IPS-15b (cell line): ENCODE data around the gene AGO1.
"Not testable (repeated sequence)": the region's sequence is repeated elsewhere in the genome, so short reads cannot be mapped to it uniquely, and the experiment has no call there.

ENCODE experiments used
- H3K27me3 ChIP-seq: one replicate; pipeline ENCODE4 v1.6.1; 2013; ENCODE audit warnings: low read length; ENCODE audit not compliant: control insufficient read depth, insufficient read depth
- H3K36me3 ChIP-seq: one replicate; pipeline ENCODE4 v1.6.1; 2013; ENCODE audit warnings: low read length; ENCODE audit not compliant: control insufficient read depth, insufficient read depth
- H3K4me1 ChIP-seq: one replicate; pipeline ENCODE4 v1.6.1; 2013; ENCODE audit warnings: mild to moderate bottlenecking, low read length; ENCODE audit not compliant: control insufficient read depth, insufficient read depth
- H3K4me3 ChIP-seq: one replicate; pipeline ENCODE4 v1.5.1; 2013; ENCODE audit warnings: low read depth, low read length
- H3K9ac ChIP-seq: one replicate; pipeline ENCODE4 v1.6.1; 2013; ENCODE audit warnings: low read depth, mild to moderate bottlenecking, low read length
- H3K9me3 ChIP-seq: one replicate; pipeline ENCODE4 v1.6.1; 2013; ENCODE audit warnings: mild to moderate bottlenecking, low read length; ENCODE audit not compliant: control insufficient read depth, insufficient read depth

The AGO1 gene

GRCh38 chr1:35851132-35851869 is 31.7 kb upstream of the AGO1 start:
- Histone ChIP-seq H3K4me3 (no peak overlapping the region), H3K27me3 (no peaks in the 10 kb centered on the region), H3K9me3 (no peaks in the 10 kb centered on the region), H3K36me3 (no peaks in the 10 kb centered on the region), H3K4me1 (no peaks in the 10 kb centered on the region), H3K9ac (no peak overlapping the region)

DNA sequence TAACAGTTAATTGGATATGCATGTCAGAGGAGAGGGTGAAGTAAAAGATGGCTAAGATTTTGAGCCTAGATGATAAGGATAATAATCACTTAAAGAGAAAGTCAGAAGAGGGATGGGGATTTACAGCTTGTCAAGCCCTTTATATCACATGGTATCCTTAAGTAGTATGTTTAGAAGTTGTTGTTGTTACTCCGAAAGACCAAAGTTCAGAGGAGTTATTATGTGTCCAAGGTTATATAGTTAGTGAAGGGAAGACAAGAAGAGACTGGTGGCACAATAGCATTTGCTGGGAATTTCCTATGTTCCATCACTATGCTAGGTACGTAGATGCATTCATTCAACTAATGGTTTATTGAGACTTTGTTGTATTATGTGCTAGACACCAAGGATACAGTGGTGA is 30.8 kb upstream of the AGO1 start:
- no peak overlapping the region for H3K9ac ChIP-seq
- H3K4me3 ChIP-seq = no peak overlapping the region
- no peaks in the 10 kb centered on the region for H3K27me3 ChIP-seq
- H3K36me3 ChIP-seq = no peaks in the 10 kb centered on the region
- H3K4me1 ChIP-seq = no peaks in the 10 kb centered on the region
- no peaks in the 10 kb centered on the region for H3K9me3 ChIP-seq

GRCh38 chr1:35854989-35855700 is 27.9 kb upstream of the AGO1 start:
- Histone ChIP-seq H3K4me1 (no peaks in the 10 kb centered on the region), H3K36me3 (no peaks in the 10 kb centered on the region), H3K9me3 (no peaks in the 10 kb centered on the region), H3K27me3 (no peaks in the 10 kb centered on the region), H3K4me3 (no peak overlapping the region), H3K9ac (no peak overlapping the region)

- Histone ChIP-seq H3K9ac (no peak overlapping the region), H3K36me3 (no peaks in the 10 kb centered on the region), H3K9me3 (no peaks in the 10 kb centered on the region), H3K4me1 (no peaks in the 10 kb centered on the region), H3K4me3 (no peak overlapping the region), H3K27me3 (no peaks in the 10 kb centered on the region)
Measured at GRCh38 chr1:35856964-35857363, 26.0 kb upstream of the AGO1 start.

DNA sequence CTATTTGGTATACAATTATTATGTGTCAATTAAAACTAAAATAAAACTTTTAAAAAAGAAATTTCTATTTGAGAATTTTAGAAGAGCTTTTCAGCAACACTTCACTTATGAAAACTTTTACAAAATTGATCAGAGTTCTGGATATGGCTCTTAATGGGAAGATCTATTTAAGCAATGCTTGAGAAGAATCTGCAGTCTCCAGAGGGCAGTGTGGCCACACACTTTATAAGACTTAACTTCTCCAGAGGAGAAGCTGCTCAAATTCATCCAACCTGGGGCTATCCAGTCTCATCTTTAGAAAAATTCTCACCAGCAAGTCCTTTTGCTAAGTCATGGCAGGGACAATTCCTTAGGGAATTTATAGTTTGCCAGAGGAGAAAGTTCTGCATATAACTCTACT is 25.2 kb upstream of the AGO1 start:
- H3K36me3 ChIP-seq = no peaks in the 10 kb centered on the region
- no peaks in the 10 kb centered on the region for H3K27me3 ChIP-seq

GRCh38 chr1:35860696-35861095 is 22.3 kb upstream of the AGO1 start:
- H3K27me3 ChIP-seq = no peaks in the 10 kb centered on the region
- no peaks in the 10 kb centered on the region for H3K9me3 ChIP-seq
- no peaks in the 10 kb centered on the region for H3K36me3 ChIP-seq
- no peaks in the 10 kb centered on the region for H3K4me1 ChIP-seq
- no peak overlapping the region for H3K9ac ChIP-seq
- H3K4me3 ChIP-seq = no peak overlapping the region

More for the DNA sequence above, 25.2 kb upstream of the AGO1 start:
- no peak overlapping the region for H3K9ac ChIP-seq
- H3K9me3 ChIP-seq = no peaks in the 10 kb centered on the region
- no peaks in the 10 kb centered on the region for H3K4me1 ChIP-seq
- no peak overlapping the region for H3K4me3 ChIP-seq

- no peaks in the 10 kb centered on the region for H3K36me3 ChIP-seq
- H3K9ac ChIP-seq = no peak overlapping the region
- H3K4me1 ChIP-seq = no peaks in the 10 kb centered on the region
- H3K4me3 ChIP-seq = no peak overlapping the region
- H3K9me3 ChIP-seq = no peaks in the 10 kb centered on the region
- H3K27me3 ChIP-seq = no peaks in the 10 kb centered on the region
Measured at GRCh38 chr1:35863136-35863535, 19.9 kb upstream of the AGO1 start.

GRCh38 chr1:35863881-35864625 is 19.0 kb upstream of the AGO1 start:
- no peaks in the 10 kb centered on the region for H3K36me3 ChIP-seq
- H3K4me1 ChIP-seq = no peaks in the 10 kb centered on the region
- H3K4me3 ChIP-seq = no peak overlapping the region
- H3K9me3 ChIP-seq = no peaks in the 10 kb centered on the region
- no peak overlapping the region for H3K9ac ChIP-seq
- H3K27me3 ChIP-seq = no peaks in the 10 kb centered on the region

DNA sequence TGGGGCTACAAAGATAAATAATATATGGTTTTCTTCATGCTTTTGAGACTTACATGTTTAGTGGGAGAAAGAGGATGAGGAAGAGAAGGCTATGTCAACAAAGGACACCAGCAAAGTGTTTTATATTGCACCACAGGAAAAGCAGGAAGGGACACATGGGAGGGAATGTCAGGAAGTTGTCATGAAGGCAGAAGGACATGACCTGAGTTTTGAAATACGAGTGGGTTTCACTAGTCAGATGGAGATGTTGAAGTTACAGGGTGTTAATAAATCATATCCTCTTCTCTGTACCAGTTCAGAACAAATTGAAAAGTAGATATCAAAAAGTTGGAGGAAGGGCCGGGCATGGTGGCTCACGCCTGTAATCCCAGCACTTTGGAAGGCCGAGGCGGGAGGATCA is 18.2 kb upstream of the AGO1 start:
- no peaks in the 10 kb centered on the region for H3K36me3 ChIP-seq
- no peaks in the 10 kb centered on the region for H3K27me3 ChIP-seq
- H3K9me3 ChIP-seq = no peaks in the 10 kb centered on the region
- H3K9ac ChIP-seq = no peak overlapping the region
- no peak overlapping the region for H3K4me3 ChIP-seq
- no peaks in the 10 kb centered on the region for H3K4me1 ChIP-seq

- no peak overlapping the region for H3K9ac ChIP-seq
- no peaks in the 10 kb centered on the region for H3K27me3 ChIP-seq
- no peaks in the 10 kb centered on the region for H3K36me3 ChIP-seq
- H3K9me3 ChIP-seq = no peaks in the 10 kb centered on the region
- no peak overlapping the region for H3K4me3 ChIP-seq
- no peaks in the 10 kb centered on the region for H3K4me1 ChIP-seq
Measured at GRCh38 chr1:35866991-35867390, 16.0 kb upstream of the AGO1 start.

DNA sequence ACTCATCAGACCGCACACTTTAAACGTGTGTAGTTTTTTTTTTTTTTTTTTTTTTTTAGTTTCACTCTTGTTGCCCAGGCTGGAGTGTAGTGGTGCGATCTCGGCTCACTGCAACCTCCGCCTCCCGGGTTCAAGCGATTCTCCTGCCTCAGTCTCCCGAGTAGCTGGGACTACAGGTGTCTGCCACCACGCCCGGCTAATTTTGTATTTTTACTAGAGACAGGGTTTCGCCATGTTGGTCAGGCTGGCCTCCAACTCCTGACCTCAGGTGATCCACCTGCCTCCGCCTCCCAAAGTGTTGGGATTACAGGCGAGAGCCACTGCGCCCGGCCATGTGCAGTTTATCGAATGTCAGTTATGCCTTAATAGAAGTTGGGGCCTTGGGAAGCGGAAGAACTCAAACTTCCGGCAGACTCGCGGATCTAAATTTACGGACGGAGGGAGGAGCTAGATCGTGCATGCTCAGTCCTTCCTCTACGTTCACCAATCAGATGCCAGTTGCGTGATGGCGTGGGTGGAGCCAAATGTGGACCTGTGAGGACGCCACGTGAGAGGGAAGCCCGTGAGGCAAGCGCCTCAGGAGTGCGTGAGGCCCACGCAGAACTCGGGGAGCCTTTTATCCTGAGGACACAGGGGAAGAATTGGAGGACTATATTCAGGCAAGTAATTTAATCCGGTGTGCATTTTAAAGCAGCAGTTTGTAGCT is 13.6 kb upstream of the AGO1 start:
- not testable (repeated sequence) for H3K4me1 ChIP-seq, H3K36me3 ChIP-seq, H3K27me3 ChIP-seq, H3K9ac ChIP-seq, H3K9me3 ChIP-seq, H3K4me3 ChIP-seq
